HCT116 (cell line): ENCODE measurements around the gene CCDC102B. TPM values are rescaled to one million over a fixed set of nuclear protein-coding genes. Genes with fewer than 3 reads are reported as not detected.

Source experiments
- ATAC-seq: fragments of 200-7000 bp; cut with Tn5 transposase; 2 replicates; pipeline ENCODE4 v1.9.1; 2020; ENCODE audit warnings: mild to moderate bottlenecking, moderate library complexity
- BruUV-seq: library from RNA; stranded (reverse); fragments of 400-500 nt; replicated peaks from 2 replicates; lab custom pipeline; 2021; lab: Mats Ljungman, UMichigan
- CTCF ChIA-PET: fragments of 300-600 bp; sonication (Branson Sonifier 250); formaldehyde crosslinking; loops from one replicate; lab custom pipeline; 2021; ENCODE audit warnings: antibody characterized with exemption; lab: Charles Lee
- POLR2A ChIA-PET: fragments of 300-600, 350-600 bp; sonication (Branson Sonifier 250); formaldehyde crosslinking; loops from one replicate; lab custom pipeline; 2021; ENCODE audit warnings: antibody characterized with exemption; lab: Charles Lee
- RAD21 ChIA-PET, 2 experiments: fragments of 300-600 bp; sonication (Branson Sonifier 250); formaldehyde crosslinking; loops; one replicate each; lab custom pipeline; 2023; ENCODE audit warnings: low total read pairs in 2 of 2; ENCODE audit not compliant: uncharacterized antibody in 2 of 2, unreplicated experiment in 2 of 2, low non-redundant PET in 1 of 2; lab: Charles Lee
- DNase-seq: peaks from one replicate; pipeline ENCODE4 v3.0.0-alpha.2; 2010; ENCODE audit warnings: low read depth, low spot score
- H2AFZ ChIP-seq: fragments of 200-600 bp; shearing (Covaris generic), sonication (generic); 2 replicates; pipeline ENCODE4 v1.6.1; 2017; ENCODE audit warnings: low read depth, mixed run types, mixed read lengths, antibody characterized with exemption, low read length; ENCODE audit not compliant: poor library complexity, severe bottlenecking
- H3K27ac ChIP-seq: 2 replicates; pipeline ENCODE4 v1.5.1; 2012; ENCODE audit warnings: low read depth, low read length
- H3K27me3 ChIP-seq: fragments of 200-600 bp; sonication (generic); 2 replicates; pipeline ENCODE4 v1.6.1; 2016; ENCODE audit warnings: mixed run types, low read length, mixed read lengths; ENCODE audit not compliant: insufficient read depth
- H3K36me3 ChIP-seq, 2 experiments: fragments of 200-500 bp in 1 of 2; fragments of 200-600 bp in 1 of 2; sonication (Bioruptor generic) in 1 of 2; sonication (generic) in 1 of 2; 2 replicates each; pipeline versions ENCODE4 v1.5.1 to v1.6.1; 2014 to 2016; ENCODE audit warnings: low read length in 2 of 2, inconsistent platforms in 1 of 2, mixed read lengths in 1 of 2, mixed run types in 1 of 2; ENCODE audit not compliant: insufficient read depth in 2 of 2, control insufficient read depth in 1 of 2
- H3K4me1 ChIP-seq, 2 experiments: fragments of 200-600 bp in 1 of 2; sonication (generic) in 1 of 2; 2 replicates each; pipeline versions ENCODE4 v1.5.1 to v1.6.1; 2012 to 2017; ENCODE audit warnings: low read length in 2 of 2, inconsistent platforms in 1 of 2, mild to moderate bottlenecking in 1 of 2, mixed read lengths in 1 of 2, mixed run types in 1 of 2, moderate library complexity in 1 of 2; ENCODE audit not compliant: insufficient read depth in 2 of 2, control insufficient read depth in 1 of 2
- H3K4me2 ChIP-seq: fragments of 200-600 bp; sonication (generic); 2 replicates; pipeline ENCODE4 v1.6.1; 2017; ENCODE audit warnings: mixed run types, low read length, mixed read lengths
- H3K4me3 ChIP-seq, 2 experiments: fragments of 200-600 bp in 1 of 2; sonication (generic) in 1 of 2; replicated peaks in 1 of 2; 2 replicates each; pipeline ENCODE4 v1.5.1; 2011 to 2016; ENCODE audit warnings: low read length in 2 of 2, control low read depth in 1 of 2, low read depth in 1 of 2, mild to moderate bottlenecking in 1 of 2, mixed read lengths in 1 of 2, mixed run types in 1 of 2
- H3K79me2 ChIP-seq: fragments of 200-600 bp; sonication (generic); 2 replicates; pipeline ENCODE4 v1.6.1; 2017; ENCODE audit warnings: mild to moderate bottlenecking, mixed run types, low read length, moderate library complexity, mixed read lengths; ENCODE audit not compliant: insufficient read depth
- H3K9ac ChIP-seq: fragments of 200-600 bp; sonication (generic); 2 replicates; pipeline ENCODE4 v1.6.1; 2016; ENCODE audit warnings: low read length, mixed read lengths
- H3K9me2 ChIP-seq: fragments of 200-600 bp; sonication (generic), shearing (Covaris generic); 2 replicates; pipeline ENCODE4 v1.6.1; 2017; ENCODE audit warnings: mixed run types, mild to moderate bottlenecking, moderate library complexity; ENCODE audit not compliant: insufficient read depth
- H3K9me3 ChIP-seq, 2 experiments: fragments of 200-500 bp in 1 of 2; fragments of 200-600 bp in 1 of 2; sonication (Bioruptor generic) in 1 of 2; sonication (generic) in 1 of 2; 2 replicates each; pipeline ENCODE4 v1.6.1; 2014 to 2017; ENCODE audit warnings: low read length in 2 of 2, mixed read lengths in 2 of 2, inconsistent platforms in 1 of 2, low read depth in 1 of 2, mild to moderate bottlenecking in 1 of 2, mixed run types in 1 of 2, moderate library complexity in 1 of 2; ENCODE audit not compliant: control insufficient read depth in 1 of 2, insufficient read depth in 1 of 2
- H4K20me1 ChIP-seq: fragments of 200-600 bp; sonication (generic), shearing (Covaris generic); 2 replicates; pipeline ENCODE4 v1.6.1; 2017; ENCODE audit warnings: mixed run types, mild to moderate bottlenecking, moderate library complexity; ENCODE audit not compliant: insufficient read depth
- CEBPB ChIP-seq: IDR thresholded peaks from 2 replicates; pipeline ENCODE4 v1.6.1; 2012; ENCODE audit warnings: low read depth
- EGR1 ChIP-seq: IDR thresholded peaks from 2 replicates; pipeline ENCODE4 v1.6.1; 2012; ENCODE audit warnings: low read depth
- ELF1 ChIP-seq: IDR thresholded peaks from 2 replicates; pipeline ENCODE4 v1.6.1; 2012; ENCODE audit warnings: low read depth, borderline replicate concordance
- EZH2 ChIP-seq: fragments of 200-600 bp; sonication (generic); IDR thresholded peaks from 2 replicates; pipeline ENCODE4 v1.6.1; 2017; ENCODE audit warnings: antibody characterized with exemption, mixed run types
- EZH2phosphoT487 ChIP-seq: fragments of 200-600 bp; IDR thresholded peaks from 2 replicates; pipeline ENCODE4 v1.6.1; 2018; ENCODE audit warnings: antibody characterized with exemption, borderline replicate concordance
- JUND ChIP-seq: IDR thresholded peaks from 2 replicates; pipeline ENCODE4 v1.6.1; 2012
- POLR2A ChIP-seq: IDR thresholded peaks from 2 replicates; pipeline ENCODE4 v1.7.0; 2011; ENCODE audit warnings: borderline replicate concordance; ENCODE audit not compliant: insufficient read depth, insufficient read length; ENCODE audit errors: extremely low read depth
- SIN3A ChIP-seq: IDR thresholded peaks from 2 replicates; pipeline ENCODE4 v1.6.1; 2012; ENCODE audit warnings: low read depth
- YY1 ChIP-seq: IDR thresholded peaks from 2 replicates; pipeline ENCODE4 v1.6.1; 2011; ENCODE audit warnings: low read length, low read depth, moderate library complexity, mild to moderate bottlenecking; ENCODE audit not compliant: insufficient replicate concordance; ENCODE audit errors: extremely low read depth
- ZFX ChIP-seq: fragments of 450-650 bp; IDR thresholded peaks from 2 replicates; pipeline ENCODE4 v1.6.1; 2017
- intact Hi-C: fragments of 100-400 bp; cut with micrococcal nuclease; formaldehyde crosslinking; loops from 2 replicates; pipeline ENCODE4 v1.10.0; 2022
- total RNA-seq: library from RNA; stranded (reverse); gene quantifications from one replicate; pipeline ENCODE4 v1.2.1, GENCODE V29; 2021; ENCODE audit not compliant: unreplicated experiment
- TF ChIP-seq, protein P1 (sequence below): IDR thresholded peaks from 2 replicates; pipeline ENCODE4 v1.6.1; 2012; ENCODE audit warnings: low read depth
- TF ChIP-seq, protein P2 (sequence below): IDR thresholded peaks from 2 replicates; pipeline ENCODE4 v1.6.1; 2012
- TF ChIP-seq, protein P3 (sequence below): IDR thresholded peaks from 2 replicates; pipeline ENCODE4 v1.6.1; 2012

CCDC102B gene
- total RNA-seq, 1 experiment from 2014 or later, result 1.9 TPM

- TF ChIP-seq, protein P1, sequence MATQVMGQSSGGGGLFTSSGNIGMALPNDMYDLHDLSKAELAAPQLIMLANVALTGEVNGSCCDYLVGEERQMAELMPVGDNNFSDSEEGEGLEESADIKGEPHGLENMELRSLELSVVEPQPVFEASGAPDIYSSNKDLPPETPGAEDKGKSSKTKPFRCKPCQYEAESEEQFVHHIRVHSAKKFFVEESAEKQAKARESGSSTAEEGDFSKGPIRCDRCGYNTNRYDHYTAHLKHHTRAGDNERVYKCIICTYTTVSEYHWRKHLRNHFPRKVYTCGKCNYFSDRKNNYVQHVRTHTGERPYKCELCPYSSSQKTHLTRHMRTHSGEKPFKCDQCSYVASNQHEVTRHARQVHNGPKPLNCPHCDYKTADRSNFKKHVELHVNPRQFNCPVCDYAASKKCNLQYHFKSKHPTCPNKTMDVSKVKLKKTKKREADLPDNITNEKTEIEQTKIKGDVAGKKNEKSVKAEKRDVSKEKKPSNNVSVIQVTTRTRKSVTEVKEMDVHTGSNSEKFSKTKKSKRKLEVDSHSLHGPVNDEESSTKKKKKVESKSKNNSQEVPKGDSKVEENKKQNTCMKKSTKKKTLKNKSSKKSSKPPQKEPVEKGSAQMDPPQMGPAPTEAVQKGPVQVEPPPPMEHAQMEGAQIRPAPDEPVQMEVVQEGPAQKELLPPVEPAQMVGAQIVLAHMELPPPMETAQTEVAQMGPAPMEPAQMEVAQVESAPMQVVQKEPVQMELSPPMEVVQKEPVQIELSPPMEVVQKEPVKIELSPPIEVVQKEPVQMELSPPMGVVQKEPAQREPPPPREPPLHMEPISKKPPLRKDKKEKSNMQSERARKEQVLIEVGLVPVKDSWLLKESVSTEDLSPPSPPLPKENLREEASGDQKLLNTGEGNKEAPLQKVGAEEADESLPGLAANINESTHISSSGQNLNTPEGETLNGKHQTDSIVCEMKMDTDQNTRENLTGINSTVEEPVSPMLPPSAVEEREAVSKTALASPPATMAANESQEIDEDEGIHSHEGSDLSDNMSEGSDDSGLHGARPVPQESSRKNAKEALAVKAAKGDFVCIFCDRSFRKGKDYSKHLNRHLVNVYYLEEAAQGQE, result no peak
- no peak for TF ChIP-seq JUND
- no peak for TF ChIP-seq POLR2A
- TF ChIP-seq EZH2phosphoT487, result no peak
- no peak for TF ChIP-seq ELF1
- TF ChIP-seq ZFX, result no peak
- TF ChIP-seq YY1, result no peak
Measured at GRCh38 chr18:68848242-68848641, 50.4 kb downstream of the CCDC102B start (continued).

DNA sequence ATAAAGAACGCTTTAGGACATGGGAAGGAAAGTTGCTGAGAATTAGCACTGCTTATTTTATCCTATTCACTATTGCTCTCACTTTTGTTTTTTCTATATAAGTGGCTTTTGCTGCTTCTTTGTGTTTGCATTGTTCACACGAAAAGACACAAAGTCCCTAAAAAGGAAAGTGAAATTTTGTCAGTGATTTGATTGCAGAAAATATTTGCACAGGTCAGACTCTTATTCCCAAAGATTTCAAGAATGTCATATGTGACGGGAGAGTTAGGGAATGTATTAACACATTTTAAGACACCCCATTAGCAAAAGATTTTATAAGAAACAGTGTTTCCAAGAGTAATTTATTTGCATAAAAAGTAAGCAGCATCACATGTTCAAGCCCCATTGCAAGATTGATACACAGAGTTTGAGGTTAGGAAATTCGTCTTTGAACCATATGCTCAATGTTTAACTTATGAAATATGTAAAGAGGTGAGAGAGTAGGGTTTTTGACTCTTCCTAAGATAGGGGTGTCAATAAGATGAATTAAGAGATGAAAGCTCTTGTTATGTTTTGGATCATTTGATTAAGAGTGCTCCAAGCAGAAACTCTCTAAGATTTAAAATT, 57.0 kb downstream of the CCDC102B start:
- Histone ChIP-seq H4K20me1 (no peaks in the 10 kb centered on the region), H3K4me3 (no peak overlapping the region), H3K79me2 (no peaks in the 10 kb centered on the region), H3K9ac (no peak overlapping the region)
- BruUV-seq, result no TSS peak
- RAD21 ChIA-PET, result no interaction called here
- intact Hi-C loops, result no loop called here
- POLR2A ChIA-PET, result no interaction called here
- CTCF ChIA-PET, result interaction anchor here (0.8 to 1.5 kb wide), 3 partner anchors 8 to 16 kb away, joined by 3 to 4 read pairs (median 4); no protein-coding TSS in a partner anchor
- TF ChIP-seq, protein P2, sequence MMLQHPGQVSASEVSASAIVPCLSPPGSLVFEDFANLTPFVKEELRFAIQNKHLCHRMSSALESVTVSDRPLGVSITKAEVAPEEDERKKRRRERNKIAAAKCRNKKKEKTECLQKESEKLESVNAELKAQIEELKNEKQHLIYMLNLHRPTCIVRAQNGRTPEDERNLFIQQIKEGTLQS, result no peak
- no peak for TF ChIP-seq CEBPB
- no peak for TF ChIP-seq EGR1
- TF ChIP-seq SIN3A, result no peak
- TF ChIP-seq, protein P3, sequence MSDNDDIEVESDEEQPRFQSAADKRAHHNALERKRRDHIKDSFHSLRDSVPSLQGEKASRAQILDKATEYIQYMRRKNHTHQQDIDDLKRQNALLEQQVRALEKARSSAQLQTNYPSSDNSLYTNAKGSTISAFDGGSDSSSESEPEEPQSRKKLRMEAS, result no peak
- no peak for TF ChIP-seq EZH2
- TF ChIP-seq, all 23 proteins: peak for 0
- H3K36me3 ChIP-seq, result no peaks in the 10 kb centered on the region
- no peak overlapping the region for H3K4me2 ChIP-seq
- no peak overlapping the region for H3K27ac ChIP-seq
- no peaks in the 10 kb centered on the region for H3K27me3 ChIP-seq
- no peaks in the 10 kb centered on the region for H3K9me3 ChIP-seq
- DNase-seq (no peak), ATAC-seq (no peak)
- H2AFZ ChIP-seq, result no peak overlapping the region
- no peaks in the 10 kb centered on the region for H3K9me2 ChIP-seq
- no peaks in the 10 kb centered on the region for H3K4me1 ChIP-seq
